Hepatocyte (in vitro differentiated cells): ENCODE measurements around the gene RPS13. TPM values are rescaled to one million over a fixed set of nuclear protein-coding genes. Genes with fewer than 3 reads are reported as not detected.

Source experiments
- DNase-seq: peaks from one replicate; pipeline ENCODE4 v3.0.0-alpha.2; 2016; ENCODE audit warnings: low spot score
- H2AFZ ChIP-seq: fragments of 200-600 bp; sonication (generic); 2 replicates; pipeline ENCODE4 v1.6.0; 2016; ENCODE audit warnings: antibody characterized with exemption, mild to moderate bottlenecking
- H3K27ac ChIP-seq: fragments of 200-600 bp; sonication (generic); 2 replicates; pipeline ENCODE4 v1.5.1; 2016; ENCODE audit warnings: mild to moderate bottlenecking
- H3K27me3 ChIP-seq: fragments of 200-600 bp; sonication (generic); 2 replicates; pipeline ENCODE4 v1.6.1; 2016
- H3K36me3 ChIP-seq: fragments of 200-600 bp; sonication (generic); replicated peaks from 2 replicates; pipeline ENCODE4 v1.5.1; 2016; ENCODE audit warnings: low read depth; ENCODE audit not compliant: insufficient read depth
- H3K4me1 ChIP-seq: fragments of 200-600 bp; sonication (generic); 2 replicates; pipeline ENCODE4 v1.5.1; 2016; ENCODE audit warnings: mild to moderate bottlenecking, moderate library complexity; ENCODE audit not compliant: insufficient read depth
- H3K4me2 ChIP-seq: fragments of 200-600 bp; sonication (generic); 2 replicates; pipeline ENCODE4 v1.6.0; 2016
- H3K4me3 ChIP-seq: fragments of 200-600 bp; sonication (generic); 2 replicates; pipeline ENCODE4 v1.5.1; 2016; ENCODE audit warnings: mild to moderate bottlenecking
- H3K79me2 ChIP-seq: fragments of 200-600 bp; sonication (generic); 2 replicates; pipeline ENCODE4 v1.6.0; 2017; ENCODE audit warnings: mild to moderate bottlenecking
- H3K9me2 ChIP-seq: fragments of 200-600 bp; sonication (generic); replicated peaks from 2 replicates; pipeline ENCODE4 v1.6.0; 2017; ENCODE audit warnings: mild to moderate bottlenecking; ENCODE audit not compliant: insufficient read depth
- H3K9me3 ChIP-seq: fragments of 200-600 bp; sonication (generic); 2 replicates; pipeline ENCODE4 v1.5.1; 2016; ENCODE audit warnings: low read depth, mild to moderate bottlenecking
- H4K20me1 ChIP-seq: fragments of 200-600 bp; sonication (generic); 2 replicates; pipeline ENCODE4 v1.6.0; 2016; ENCODE audit warnings: mild to moderate bottlenecking; ENCODE audit not compliant: insufficient read depth, poor library complexity, severe bottlenecking
- EZH2 ChIP-seq: fragments of 200-600 bp; sonication (generic); IDR thresholded peaks from 2 replicates; pipeline ENCODE4 v1.6.1; 2016; ENCODE audit warnings: antibody characterized with exemption, mild to moderate bottlenecking, borderline replicate concordance
- EZH2phosphoT487 ChIP-seq: fragments of 200-600 bp; sonication (generic); IDR thresholded peaks from one replicate; pipeline ENCODE4 v1.6.1; 2018; ENCODE audit warnings: antibody characterized with exemption, mild to moderate bottlenecking, low read depth, moderate library complexity; ENCODE audit not compliant: unreplicated experiment, severe bottlenecking
- WGBS: methylation state at CpG from one replicate; pipeline ENCODE4 v1.1.6; 2016; ENCODE audit warnings: low lambda C conversion rate; ENCODE audit errors: missing lambda C conversion rate; 5-methylcytosine and 5-hydroxymethylcytosine counted together
- polyA plus RNA-seq: library from polyadenylated mRNA; unstranded; fragments of >200 nt; fragmentation: Nextera tagmentation; extraction: Ambion mirVana; gene quantifications from 2 replicates; pipeline ENCODE4 v1.2.1, GENCODE V29; 2016
- small RNA-seq: library from RNA; depleted of rRNA; stranded (forward); fragments of <200 nt; gene quantifications from one replicate; pipeline ENCODE3, GENCODE V24; 2014
- total RNA-seq: library from RNA; depleted of rRNA; stranded (reverse); fragments of >200 nt; gene quantifications from 2 replicates; pipeline ENCODE4 v1.2.3, GENCODE V29; 2014
- TF ChIP-seq, protein P1 (sequence below): fragments of 200-600 bp; sonication (generic); IDR thresholded peaks from 2 replicates; pipeline ENCODE4 v1.5.1; 2016; ENCODE audit warnings: antibody characterized with exemption, mild to moderate bottlenecking; ENCODE audit not compliant: poor library complexity

Gene RPS13
- total and polyA plus RNA-seq, 2 experiments from 2014 or later, result 644 to 1,042 TPM

DNA sequence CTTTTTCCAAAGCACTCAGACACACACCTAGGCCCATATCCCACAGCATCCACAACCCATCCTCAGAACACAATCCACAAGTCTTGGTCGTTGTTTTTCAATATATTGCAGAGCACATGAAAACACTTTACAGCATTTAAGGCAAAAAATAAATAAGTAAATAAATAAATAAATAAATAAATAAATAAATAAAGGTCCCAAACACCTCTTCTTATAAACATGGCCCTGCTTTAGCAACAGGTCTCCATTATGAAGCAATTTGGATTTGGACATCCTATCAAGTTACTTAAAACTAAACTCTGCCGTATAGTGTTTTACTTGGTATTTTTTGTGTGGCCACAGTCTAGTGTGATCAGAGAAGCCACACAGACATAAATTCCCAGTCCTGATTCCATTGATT lies 52.5 kb downstream of the RPS13 start:
- Histone ChIP-seq H3K4me1 (no peaks in the 10 kb centered on the region), H3K79me2 (no peaks in the 10 kb centered on the region), H3K27me3 (no peaks in the 10 kb centered on the region), H3K36me3 (no peaks in the 10 kb centered on the region), H3K9me3 (no peaks in the 10 kb centered on the region), H3K4me3 (no peak overlapping the region), H3K27ac (no peak overlapping the region), H2AFZ (no peak overlapping the region), H3K4me2 (no peak overlapping the region), H3K9me2 (no peaks in the 10 kb centered on the region), H4K20me1 (no peaks in the 10 kb centered on the region)
- no peak for DNase-seq
- TF ChIP-seq EZH2phosphoT487 (no peak), EZH2 (no peak)
- TF ChIP-seq, protein P1, sequence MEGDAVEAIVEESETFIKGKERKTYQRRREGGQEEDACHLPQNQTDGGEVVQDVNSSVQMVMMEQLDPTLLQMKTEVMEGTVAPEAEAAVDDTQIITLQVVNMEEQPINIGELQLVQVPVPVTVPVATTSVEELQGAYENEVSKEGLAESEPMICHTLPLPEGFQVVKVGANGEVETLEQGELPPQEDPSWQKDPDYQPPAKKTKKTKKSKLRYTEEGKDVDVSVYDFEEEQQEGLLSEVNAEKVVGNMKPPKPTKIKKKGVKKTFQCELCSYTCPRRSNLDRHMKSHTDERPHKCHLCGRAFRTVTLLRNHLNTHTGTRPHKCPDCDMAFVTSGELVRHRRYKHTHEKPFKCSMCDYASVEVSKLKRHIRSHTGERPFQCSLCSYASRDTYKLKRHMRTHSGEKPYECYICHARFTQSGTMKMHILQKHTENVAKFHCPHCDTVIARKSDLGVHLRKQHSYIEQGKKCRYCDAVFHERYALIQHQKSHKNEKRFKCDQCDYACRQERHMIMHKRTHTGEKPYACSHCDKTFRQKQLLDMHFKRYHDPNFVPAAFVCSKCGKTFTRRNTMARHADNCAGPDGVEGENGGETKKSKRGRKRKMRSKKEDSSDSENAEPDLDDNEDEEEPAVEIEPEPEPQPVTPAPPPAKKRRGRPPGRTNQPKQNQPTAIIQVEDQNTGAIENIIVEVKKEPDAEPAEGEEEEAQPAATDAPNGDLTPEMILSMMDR, result no peak
- 90% methylated on average over 2 of the region's 2 CpGs for WGBS

Small RNAs within 50 kb of the gene (small RNA-seq; reads per million reads assigned to genes)
- gene RNU6-593P (not detected), gene SNORD14A (55.9 reads per million, percentile 97 among the genes with 10 or more reads in this experiment), gene SNORD14B (not detected)

Other genes with a start within 250 kb of the RPS13 start
- 25.4 and 35.6 TPM in 2 replicates for gene PLEKHA7, start 63.3 kb downstream of the RPS13 start, total RNA-seq
- gene PLEKHA7, start 63.3 kb downstream of the RPS13 start, polyA plus RNA-seq, result 16.7 and 18.2 TPM in 2 replicates
- 96.1 and 98.6 TPM in 2 replicates for gene PIK3C2A, start 130.3 kb upstream of the RPS13 start, total RNA-seq
- gene PIK3C2A, start 130.3 kb upstream of the RPS13 start, polyA plus RNA-seq, result 19.4 and 20.1 TPM in 2 replicates
- gene NUCB2, start 199.1 kb upstream of the RPS13 start, total RNA-seq, result 73.2 and 93.4 TPM in 2 replicates
- 196 and 202 TPM in 2 replicates for gene NUCB2, start 199.1 kb upstream of the RPS13 start, polyA plus RNA-seq